ENCODE measurements around the gene ATP2B3. TPM values are rescaled to one million over a fixed set of nuclear protein-coding genes. Genes with fewer than 3 reads are reported as not detected.

The ATP2B3 gene
- total and polyA plus RNA-seq, 9 of the 15 experiments (the other 6 are each of a cell fraction or from before 2014, with no cell fraction given), result 0.04 TPM; not detected in 8

DNA sequence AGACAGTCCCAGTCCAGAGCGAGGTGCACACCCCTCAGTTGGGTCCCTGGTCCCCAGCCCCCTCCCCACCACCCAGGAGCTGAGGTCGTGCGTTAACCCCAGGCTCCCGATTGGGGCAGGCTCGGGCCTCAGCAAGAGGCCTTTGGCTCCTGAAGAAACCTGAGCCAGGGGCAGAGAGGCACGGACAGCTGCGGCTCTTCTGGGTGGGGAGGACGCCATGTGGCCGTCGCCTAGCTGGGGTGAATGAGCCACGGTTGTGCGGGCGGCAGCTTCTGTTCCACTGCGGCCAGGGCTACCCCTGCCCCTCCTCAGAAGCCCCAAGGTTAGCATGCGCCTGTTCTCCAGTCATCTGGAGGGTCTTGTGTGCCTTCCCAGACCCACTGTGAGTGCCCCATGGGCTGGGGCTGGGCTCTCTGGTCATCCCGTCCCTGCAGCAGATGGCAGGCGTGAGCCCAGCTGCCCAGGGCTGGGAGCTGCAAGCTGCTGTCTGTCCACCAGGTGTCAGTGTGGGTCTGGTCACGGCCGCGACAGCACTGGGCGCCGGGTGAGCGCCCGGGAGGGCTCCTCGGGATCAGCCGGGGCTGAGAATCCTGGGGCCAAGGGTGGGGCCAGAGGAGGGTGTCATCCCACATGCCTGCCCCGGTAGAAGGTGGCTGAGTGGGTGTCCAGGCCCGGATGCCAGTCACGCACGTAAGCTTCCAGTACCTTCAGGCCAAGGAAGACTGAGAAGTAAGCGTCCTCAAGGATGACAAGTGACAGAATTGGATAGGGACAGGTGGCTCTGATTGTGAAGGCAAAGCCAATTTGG is 21.9 kb downstream of the ATP2B3 start:
- BruUV-seq (replicated peaks), result no TSS peak
- Histone ChIP-seq H3K9me1 (ENCODE audit: control insufficient read depth, insufficient read depth, low read length) (no peaks in the 10 kb centered on the region), H2AFZ (ENCODE audit: low read depth, low read length) (peak overlapping the region; percentile 53), H3K4me1 (replicated peaks in 1 of 2; ENCODE audit: control insufficient read depth in 2 of 2, insufficient read depth in 2 of 2, low read length in 2 of 2) (peaks cover 0 to 44% of the 10 kb centered on the region in 2 experiments; a peak in 2 of 5 replicates), H3K9me3 (replicated peaks; ENCODE audit: control insufficient read depth, insufficient read depth, low read depth, low read length) (no peaks in the 10 kb centered on the region), H3K36me3 (ENCODE audit: control insufficient read depth, insufficient read depth, low read length) (no peaks in the 10 kb centered on the region), H3K27me3 (ENCODE audit: control insufficient read depth in 2 of 2, insufficient read depth in 2 of 2, low read length in 2 of 2) (peaks cover 0 to 50% of the 10 kb centered on the region in 2 experiments; a peak in 4 of 5 replicates), H4K20me1 (replicated peaks; ENCODE audit: control insufficient read depth, insufficient read depth, low read length) (0 out of 2 replicates have a peak, but pooled peaks cover 4% of the 10 kb centered on the region), H3K27ac (ENCODE audit: extremely low read depth, low read depth, low read length) (no peak overlapping the region), H3K9ac (ENCODE audit: insufficient read depth in 1 of 2, low read depth in 2 of 2, low read length in 2 of 2) (peak overlapping the region; percentile 12 to 61; a peak in 2 of 4 replicates), H3K4me2 (ENCODE audit: insufficient read depth, low read length) (peak overlapping the region; percentile 29; the same call in 1 of the 2 replicates), H3K79me2 (ENCODE audit: control insufficient read depth, insufficient read depth, low read length) (no peaks in the 10 kb centered on the region), H3K4me3 (no peak overlapping the region)
- 6% methylated on average over 19 of the region's 31 CpGs for WGBS (ENCODE audit: insufficient coverage, low coverage, missing lambda C conversion rate)
- intact Hi-C loops (cut with micrococcal nuclease) (loop anchor here (1.0 to 5.0 kb wide), 3 partner anchors 16 to 128 kb away; partner anchors contain the start of gene DUSP9), in situ Hi-C loops (cut with MboI) (no loop called here)
- peak; percentile 98 for ATAC-seq
- POLR2A ChIA-PET, result interaction anchor here (0.7 to 1.2 kb wide), 4 partner anchors 15 to 410 kb away, joined by 3 to 5 read pairs (median 3); no protein-coding TSS in a partner anchor
- FAIRE-seq, result peak; percentile 73
- CTCF ChIA-PET (ENCODE audit: low intra/inter-chr PET ratio), result interaction anchor here (0.7 to 2.4 kb wide), 5 partner anchors 16 to 413 kb away, joined by 3 to 14 read pairs (median 7); no protein-coding TSS in a partner anchor
- peak; percentile 73 to 81 (median 80) for DNase-seq (ENCODE audit: extremely low read depth in 1 of 4, low spot score in 3 of 4)
- TF ChIP-seq BRF1 (IDR thresholded peaks at IDR 0.05; ENCODE audit: borderline replicate concordance, extremely low read depth, insufficient read length), result no peak
- TF ChIP-seq RBM17 (IDR thresholded peaks at IDR 0.05; ENCODE audit: borderline replicate concordance, low read depth, low read length), result no peak
- TF ChIP-seq FOXK1 (CRISPR knock-in tag; IDR thresholded peaks at IDR 0.05; ENCODE audit: borderline replicate concordance), result no peak
- no peak for TF ChIP-seq KLF1 (tag; IDR thresholded peaks at IDR 0.05)
- no peak for TF ChIP-seq RHOXF2B (CRISPR knock-in tag; conservative IDR thresholded peaks at IDR 0.05)
- no peak for TF ChIP-seq ZNF354B (CRISPR knock-in tag; IDR thresholded peaks at IDR 0.05)
- no peak for TF ChIP-seq ZNF239 (CRISPR knock-in tag; IDR thresholded peaks at IDR 0.05)
- no peak for TF ChIP-seq PURB (CRISPR knock-in tag; IDR thresholded peaks at IDR 0.05; ENCODE audit: low read depth)
- TF ChIP-seq HNRNPUL1 (IDR thresholded peaks at IDR 0.05; ENCODE audit: low read length), result no peak
- TF ChIP-seq CAMTA2 (CRISPR knock-in tag; conservative IDR thresholded peaks at IDR 0.05), result no peak
- TF ChIP-seq, protein P1, sequence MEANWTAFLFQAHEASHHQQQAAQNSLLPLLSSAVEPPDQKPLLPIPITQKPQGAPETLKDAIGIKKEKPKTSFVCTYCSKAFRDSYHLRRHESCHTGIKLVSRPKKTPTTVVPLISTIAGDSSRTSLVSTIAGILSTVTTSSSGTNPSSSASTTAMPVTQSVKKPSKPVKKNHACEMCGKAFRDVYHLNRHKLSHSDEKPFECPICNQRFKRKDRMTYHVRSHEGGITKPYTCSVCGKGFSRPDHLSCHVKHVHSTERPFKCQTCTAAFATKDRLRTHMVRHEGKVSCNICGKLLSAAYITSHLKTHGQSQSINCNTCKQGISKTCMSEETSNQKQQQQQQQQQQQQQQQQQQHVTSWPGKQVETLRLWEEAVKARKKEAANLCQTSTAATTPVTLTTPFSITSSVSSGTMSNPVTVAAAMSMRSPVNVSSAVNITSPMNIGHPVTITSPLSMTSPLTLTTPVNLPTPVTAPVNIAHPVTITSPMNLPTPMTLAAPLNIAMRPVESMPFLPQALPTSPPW (CRISPR knock-in tag; IDR thresholded peaks at IDR 0.05), result peak; percentile 21; the same call in 1 of the 2 replicates
- TF ChIP-seq EWSR1 (IDR thresholded peaks at IDR 0.05; ENCODE audit: borderline replicate concordance, low read depth, partially characterized antibody), result no peak
- TF ChIP-seq, protein P2, sequence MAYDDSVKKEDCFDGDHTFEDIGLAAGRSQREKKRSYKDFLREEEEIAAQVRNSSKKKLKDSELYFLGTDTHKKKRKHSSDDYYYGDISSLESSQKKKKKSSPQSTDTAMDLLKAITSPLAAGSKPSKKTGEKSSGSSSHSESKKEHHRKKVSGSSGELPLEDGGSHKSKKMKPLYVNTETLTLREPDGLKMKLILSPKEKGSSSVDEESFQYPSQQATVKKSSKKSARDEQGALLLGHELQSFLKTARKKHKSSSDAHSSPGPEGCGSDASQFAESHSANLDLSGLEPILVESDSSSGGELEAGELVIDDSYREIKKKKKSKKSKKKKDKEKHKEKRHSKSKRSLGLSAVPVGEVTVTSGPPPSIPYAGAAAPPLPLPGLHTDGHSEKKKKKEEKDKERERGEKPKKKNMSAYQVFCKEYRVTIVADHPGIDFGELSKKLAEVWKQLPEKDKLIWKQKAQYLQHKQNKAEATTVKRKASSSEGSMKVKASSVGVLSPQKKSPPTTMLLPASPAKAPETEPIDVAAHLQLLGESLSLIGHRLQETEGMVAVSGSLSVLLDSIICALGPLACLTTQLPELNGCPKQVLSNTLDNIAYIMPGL (CRISPR knock-in tag; IDR thresholded peaks at IDR 0.05), result no peak
- TF ChIP-seq RAD21 (CRISPR knock-in tag; conservative IDR thresholded peaks at IDR 0.05 in 1 of 2, IDR thresholded peaks at IDR 0.05 in 1 of 2), result peak; percentile 85 to 86

Measured in K562 (cell line).